KMS-11 (cell line): Measurements from ENCODE around the gene AJAP1.

ENCODE experiments used
- H2AFZ ChIP-seq: fragments of 200-600 bp; sonication (generic); 2 replicates; pipeline ENCODE4 v1.6.1; 2016; ENCODE audit warnings: antibody characterized with exemption, mixed run types, low read depth
- H3K27ac ChIP-seq: fragments of 200-600 bp; sonication (generic); 2 replicates; pipeline ENCODE4 v1.6.1; 2016; ENCODE audit warnings: mild to moderate bottlenecking, mixed run types
- H3K27me3 ChIP-seq: fragments of 200-600 bp; sonication (generic); 2 replicates; pipeline ENCODE4 v1.6.1; 2017; ENCODE audit warnings: mild to moderate bottlenecking, low read depth, mixed run types, moderate library complexity; ENCODE audit not compliant: insufficient read depth
- H3K36me3 ChIP-seq: fragments of 200-600 bp; sonication (generic); 2 replicates; pipeline ENCODE4 v1.6.1; 2017; ENCODE audit warnings: mild to moderate bottlenecking, mixed run types; ENCODE audit not compliant: insufficient read depth
- H3K4me1 ChIP-seq: fragments of 200-600 bp; sonication (generic); 2 replicates; pipeline ENCODE4 v1.6.1; 2016; ENCODE audit warnings: mild to moderate bottlenecking, low read depth, mixed run types; ENCODE audit not compliant: poor library complexity, severe bottlenecking
- H3K4me2 ChIP-seq: fragments of 200-600 bp; sonication (generic); 2 replicates; pipeline ENCODE4 v1.7.0; 2016; ENCODE audit warnings: mild to moderate bottlenecking, mixed run types
- H3K4me3 ChIP-seq: fragments of 200-600 bp; sonication (generic); IDR thresholded peaks from 2 replicates; pipeline ENCODE4 v1.6.1; 2017; ENCODE audit warnings: low read depth, low read length, mixed read lengths; ENCODE audit not compliant: insufficient read depth
- H3K79me2 ChIP-seq: fragments of 200-600 bp; sonication (generic); 2 replicates; pipeline ENCODE4 v1.6.1; 2016; ENCODE audit warnings: low read depth, mixed run types; ENCODE audit not compliant: insufficient read depth
- H3K9ac ChIP-seq: fragments of 200-600 bp; sonication (generic); 2 replicates; pipeline ENCODE4 v1.6.1; 2016; ENCODE audit warnings: mild to moderate bottlenecking, mixed run types
- H4K20me1 ChIP-seq: fragments of 200-600 bp; sonication (generic); 2 replicates; pipeline ENCODE4 v1.6.1; 2016; ENCODE audit warnings: mild to moderate bottlenecking, mixed run types; ENCODE audit not compliant: insufficient read depth
- TF ChIP-seq, protein P1 (sequence below): fragments of 200-600 bp; sonication (generic); conservative IDR thresholded peaks from 2 replicates; pipeline ENCODE4 v1.6.1; 2017; ENCODE audit warnings: low read depth, mild to moderate bottlenecking, antibody characterized with exemption, low read length, moderate library complexity, mixed read lengths

AJAP1 gene

DNA sequence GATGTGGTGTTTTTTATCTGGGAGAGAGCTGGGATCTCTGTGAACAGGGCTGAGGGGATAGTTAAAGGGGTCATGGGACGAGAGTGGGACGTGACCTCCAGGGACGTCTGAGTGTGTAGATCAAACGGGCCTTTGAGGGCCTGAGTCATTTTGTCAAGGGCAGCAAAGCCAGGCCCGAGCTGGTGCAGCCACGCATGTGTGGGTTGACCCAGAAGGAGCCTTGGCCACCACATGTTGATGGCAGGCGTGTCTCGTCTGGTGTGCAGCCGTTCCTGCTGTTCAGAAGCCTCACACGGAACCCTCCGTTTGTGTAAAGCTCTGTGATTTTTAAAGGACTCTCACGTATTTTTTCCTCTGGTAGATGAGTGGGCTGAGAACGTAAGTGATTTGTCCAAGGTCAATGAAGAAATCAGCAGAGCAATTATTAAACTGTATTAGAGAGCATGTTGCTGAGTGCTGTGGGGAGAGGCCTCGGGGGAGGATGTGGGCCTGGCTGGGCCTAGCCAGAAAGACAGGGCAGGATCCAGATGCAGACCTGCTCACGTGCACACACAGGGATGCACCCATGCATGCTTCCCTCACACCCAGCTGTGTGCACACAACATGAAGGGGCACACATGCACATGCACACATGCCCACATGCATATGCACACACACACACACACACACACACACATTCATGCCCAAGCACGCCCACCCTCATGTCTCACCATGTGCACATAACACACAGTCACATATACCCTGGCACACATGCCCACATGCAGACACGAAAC lies 89.8 kb downstream of the AJAP1 start:
- H4K20me1 ChIP-seq = no peaks in the 10 kb centered on the region
- no peaks in the 10 kb centered on the region for H3K36me3 ChIP-seq
- H3K9ac ChIP-seq = no peak overlapping the region
- no peak overlapping the region for H3K4me2 ChIP-seq
- no peak overlapping the region for H2AFZ ChIP-seq
- TF ChIP-seq, protein P1, sequence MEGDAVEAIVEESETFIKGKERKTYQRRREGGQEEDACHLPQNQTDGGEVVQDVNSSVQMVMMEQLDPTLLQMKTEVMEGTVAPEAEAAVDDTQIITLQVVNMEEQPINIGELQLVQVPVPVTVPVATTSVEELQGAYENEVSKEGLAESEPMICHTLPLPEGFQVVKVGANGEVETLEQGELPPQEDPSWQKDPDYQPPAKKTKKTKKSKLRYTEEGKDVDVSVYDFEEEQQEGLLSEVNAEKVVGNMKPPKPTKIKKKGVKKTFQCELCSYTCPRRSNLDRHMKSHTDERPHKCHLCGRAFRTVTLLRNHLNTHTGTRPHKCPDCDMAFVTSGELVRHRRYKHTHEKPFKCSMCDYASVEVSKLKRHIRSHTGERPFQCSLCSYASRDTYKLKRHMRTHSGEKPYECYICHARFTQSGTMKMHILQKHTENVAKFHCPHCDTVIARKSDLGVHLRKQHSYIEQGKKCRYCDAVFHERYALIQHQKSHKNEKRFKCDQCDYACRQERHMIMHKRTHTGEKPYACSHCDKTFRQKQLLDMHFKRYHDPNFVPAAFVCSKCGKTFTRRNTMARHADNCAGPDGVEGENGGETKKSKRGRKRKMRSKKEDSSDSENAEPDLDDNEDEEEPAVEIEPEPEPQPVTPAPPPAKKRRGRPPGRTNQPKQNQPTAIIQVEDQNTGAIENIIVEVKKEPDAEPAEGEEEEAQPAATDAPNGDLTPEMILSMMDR = no peak
- no peaks in the 10 kb centered on the region for H3K27me3 ChIP-seq
- no peak overlapping the region for H3K27ac ChIP-seq
- H3K79me2 ChIP-seq = no peaks in the 10 kb centered on the region
- no peak overlapping the region for H3K4me3 ChIP-seq
- H3K4me1 ChIP-seq = no peaks in the 10 kb centered on the region

DNA sequence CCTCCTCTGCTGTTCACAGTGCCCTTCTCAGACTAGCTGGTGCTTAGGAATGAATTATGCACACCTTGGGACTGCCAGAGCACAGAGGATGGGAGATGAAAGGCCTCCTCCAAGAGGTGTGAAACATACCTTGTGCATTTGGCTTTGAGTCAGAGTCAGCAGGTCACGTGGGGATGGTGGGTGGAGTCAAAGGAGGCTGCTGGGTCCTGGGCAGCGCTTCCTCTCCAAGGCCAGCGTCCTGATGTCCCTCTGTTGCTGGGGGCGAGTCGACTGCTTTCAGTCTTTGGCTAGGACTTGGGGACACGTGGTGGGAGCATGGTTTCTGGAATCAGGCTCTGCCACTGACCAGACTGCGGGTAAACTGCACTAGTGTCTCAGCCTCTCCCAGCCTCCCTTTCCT lies 91.2 kb downstream of the AJAP1 start:
- H3K36me3 ChIP-seq = no peaks in the 10 kb centered on the region
- H3K4me3 ChIP-seq = no peak overlapping the region
- H3K4me1 ChIP-seq = no peaks in the 10 kb centered on the region
- no peaks in the 10 kb centered on the region for H4K20me1 ChIP-seq
- no peak overlapping the region for H3K4me2 ChIP-seq
- H3K27me3 ChIP-seq = no peaks in the 10 kb centered on the region
- no peak overlapping the region for H2AFZ ChIP-seq
- H3K79me2 ChIP-seq = no peaks in the 10 kb centered on the region
- TF ChIP-seq, protein P1 = no peak
- no peak overlapping the region for H3K9ac ChIP-seq
- H3K27ac ChIP-seq = no peak overlapping the region

DNA sequence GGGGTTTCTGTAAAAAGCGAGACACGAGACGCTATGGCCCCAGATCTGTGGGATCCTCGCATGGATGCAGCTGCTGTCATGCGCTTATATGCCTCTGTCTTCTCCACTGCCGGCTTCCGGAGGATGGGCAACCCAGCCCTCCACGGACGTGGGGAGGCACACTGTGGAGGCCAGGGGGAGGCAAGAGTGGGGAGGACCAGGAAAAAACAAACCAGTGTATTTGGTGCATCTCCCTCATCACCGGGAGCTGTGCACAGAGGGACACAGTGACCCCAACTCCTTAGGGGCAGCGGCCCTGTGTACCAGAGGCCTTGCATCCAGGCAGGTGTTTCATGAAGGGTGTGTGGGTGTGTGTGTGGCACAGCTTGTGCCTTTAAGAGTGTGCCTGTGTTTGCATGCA lies 95.0 kb downstream of the AJAP1 start:
- Histone ChIP-seq H3K27me3 (no peaks in the 10 kb centered on the region), H3K4me1 (no peaks in the 10 kb centered on the region), H3K4me3 (no peak overlapping the region), H3K79me2 (no peaks in the 10 kb centered on the region), H3K4me2 (no peak overlapping the region), H2AFZ (no peak overlapping the region), H3K36me3 (no peaks in the 10 kb centered on the region), H4K20me1 (no peaks in the 10 kb centered on the region), H3K9ac (no peak overlapping the region), H3K27ac (no peak overlapping the region)
- TF ChIP-seq, protein P1 = no peak

DNA sequence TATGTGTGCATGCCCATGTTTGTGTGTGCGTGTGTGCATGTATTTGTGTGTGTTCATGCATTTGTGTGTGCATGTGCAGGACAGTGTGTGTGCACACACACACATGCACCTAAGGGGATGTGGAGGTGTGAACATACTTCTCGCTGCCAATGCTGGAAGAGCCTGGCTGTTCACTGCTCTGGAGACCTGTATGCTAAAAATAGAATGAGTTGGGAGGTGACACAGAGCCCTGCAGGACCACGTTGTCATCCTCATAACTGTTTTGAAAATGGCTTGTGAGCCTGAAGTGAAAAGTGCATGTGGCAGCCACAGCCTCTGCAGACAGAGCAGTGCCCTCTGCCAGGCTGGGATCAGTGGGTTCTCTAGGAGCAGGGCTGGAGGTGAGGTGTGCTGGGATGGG lies 95.8 kb downstream of the AJAP1 start:
- Histone ChIP-seq H3K4me1 (no peaks in the 10 kb centered on the region), H3K4me3 (no peak overlapping the region), H3K4me2 (no peak overlapping the region), H3K79me2 (no peaks in the 10 kb centered on the region), H3K27ac (no peak overlapping the region), H3K27me3 (no peaks in the 10 kb centered on the region), H2AFZ (no peak overlapping the region), H3K36me3 (no peaks in the 10 kb centered on the region), H3K9ac (no peak overlapping the region), H4K20me1 (no peaks in the 10 kb centered on the region)
- TF ChIP-seq, protein P1 = no peak
